HG02852 (cell line): ENCODE results near the gene COL18A1.
"Not testable (repeated sequence)": the region's sequence is repeated elsewhere in the genome, so short reads cannot be mapped to it uniquely, and the experiment has no call there.

Experiments
- ATAC-seq: cut with Tn5 transposase; IDR thresholded peaks from one replicate; pipeline ENCODE4 v1.9.1; 2021; ENCODE audit warnings: mild to moderate bottlenecking, moderate library complexity; ENCODE audit not compliant: unreplicated experiment

The COL18A1 gene

DNA sequence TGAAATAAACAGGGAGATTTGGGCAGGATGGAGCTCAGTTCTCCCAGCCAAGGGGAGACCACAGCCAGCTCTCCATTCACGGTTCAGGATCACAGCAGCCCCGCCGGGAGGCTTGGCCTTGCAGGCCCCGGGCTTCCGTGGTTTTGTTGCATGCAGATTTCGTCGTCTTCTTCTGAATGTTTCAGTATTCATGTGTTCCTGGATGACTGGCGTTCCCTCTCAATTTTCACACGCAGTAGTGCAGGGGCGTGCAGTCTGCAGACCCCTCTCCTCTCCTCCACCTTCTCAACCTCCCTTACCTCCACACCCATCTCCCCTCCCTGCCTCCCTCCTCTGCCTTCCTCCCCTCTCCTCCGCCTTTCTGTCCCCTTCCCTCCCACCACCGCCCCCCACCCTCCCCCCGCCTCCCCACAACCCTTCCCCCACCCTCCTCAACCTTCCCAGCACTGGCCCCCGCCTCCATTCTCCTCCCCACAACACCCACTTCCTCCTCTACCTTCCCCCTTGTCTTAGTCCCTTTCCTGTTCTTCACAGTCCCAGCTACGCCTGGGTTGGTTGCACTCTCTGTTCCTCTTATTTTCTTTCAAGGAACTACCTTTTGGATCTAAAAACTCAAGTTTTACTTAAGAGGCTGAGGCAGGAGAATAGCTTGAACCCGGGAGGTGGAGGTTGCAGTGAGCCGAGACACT lies 145.7 kb downstream of the COL18A1 start:
- ATAC-seq: peak; percentile 50

DNA sequence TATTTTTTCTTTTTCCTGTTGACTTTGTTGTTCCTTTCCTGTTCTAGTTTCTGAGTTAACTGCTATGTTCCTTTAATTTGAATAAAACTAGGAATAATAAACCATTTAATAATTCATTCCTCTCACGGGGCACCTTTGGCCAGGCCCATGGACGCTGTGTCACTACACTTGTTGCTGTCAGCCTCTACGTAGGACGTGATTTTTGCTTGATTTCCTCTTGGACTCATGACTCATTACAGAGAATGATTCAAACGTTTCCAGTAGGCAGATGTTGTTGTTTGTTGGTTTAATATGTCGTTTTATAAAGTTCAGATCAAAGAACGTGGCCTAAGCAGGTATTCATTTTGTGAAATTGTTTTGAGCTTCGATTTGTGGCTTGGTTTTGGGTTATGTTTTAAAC lies 146.4 kb downstream of the COL18A1 start:
- no peak for ATAC-seq

DNA sequence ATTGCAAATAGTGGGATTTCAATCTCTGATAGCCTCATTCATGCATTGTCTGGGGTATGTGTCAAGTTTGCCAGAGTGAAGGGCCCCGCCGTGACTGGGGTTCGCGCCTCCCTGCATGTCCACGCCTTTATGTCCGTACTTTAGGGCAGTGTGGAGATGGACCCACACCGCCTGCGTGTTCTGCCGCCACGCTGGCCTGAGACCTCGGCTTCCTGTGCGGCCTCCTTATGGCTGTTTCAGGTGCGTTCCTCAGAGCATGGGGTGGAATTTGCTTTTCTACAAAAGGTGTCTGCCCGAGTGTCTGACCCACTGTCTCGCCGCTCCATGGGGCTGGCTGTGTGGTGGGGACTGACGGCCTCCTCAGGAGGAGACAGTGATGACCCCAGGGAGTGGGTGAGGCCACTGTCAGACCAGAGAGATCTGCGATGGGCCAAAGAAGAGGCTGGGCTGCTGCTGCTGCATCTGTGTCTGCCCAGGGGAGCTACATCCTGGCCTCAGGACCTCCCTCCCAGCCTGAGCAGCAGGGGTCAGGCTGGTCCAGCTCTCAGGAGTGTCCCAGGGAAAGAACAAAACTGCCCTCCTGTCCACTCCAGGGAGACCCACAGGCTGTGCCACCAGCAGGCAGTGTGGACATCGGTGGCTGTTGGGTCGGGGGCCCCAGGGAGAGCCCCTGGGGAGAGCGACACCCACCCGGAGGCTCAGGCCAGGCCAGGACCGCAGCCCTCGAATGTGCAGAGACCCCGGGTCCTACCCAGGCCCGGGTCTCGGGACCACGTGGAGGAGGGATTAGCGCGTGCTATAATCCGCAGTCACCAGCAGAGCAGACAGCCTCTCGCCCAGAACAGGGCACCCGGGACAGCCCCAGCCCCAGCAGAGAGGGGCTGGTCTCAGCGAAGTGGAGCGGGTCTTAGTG lies 147.1 kb downstream of the COL18A1 start:
- no peak for ATAC-seq

DNA sequence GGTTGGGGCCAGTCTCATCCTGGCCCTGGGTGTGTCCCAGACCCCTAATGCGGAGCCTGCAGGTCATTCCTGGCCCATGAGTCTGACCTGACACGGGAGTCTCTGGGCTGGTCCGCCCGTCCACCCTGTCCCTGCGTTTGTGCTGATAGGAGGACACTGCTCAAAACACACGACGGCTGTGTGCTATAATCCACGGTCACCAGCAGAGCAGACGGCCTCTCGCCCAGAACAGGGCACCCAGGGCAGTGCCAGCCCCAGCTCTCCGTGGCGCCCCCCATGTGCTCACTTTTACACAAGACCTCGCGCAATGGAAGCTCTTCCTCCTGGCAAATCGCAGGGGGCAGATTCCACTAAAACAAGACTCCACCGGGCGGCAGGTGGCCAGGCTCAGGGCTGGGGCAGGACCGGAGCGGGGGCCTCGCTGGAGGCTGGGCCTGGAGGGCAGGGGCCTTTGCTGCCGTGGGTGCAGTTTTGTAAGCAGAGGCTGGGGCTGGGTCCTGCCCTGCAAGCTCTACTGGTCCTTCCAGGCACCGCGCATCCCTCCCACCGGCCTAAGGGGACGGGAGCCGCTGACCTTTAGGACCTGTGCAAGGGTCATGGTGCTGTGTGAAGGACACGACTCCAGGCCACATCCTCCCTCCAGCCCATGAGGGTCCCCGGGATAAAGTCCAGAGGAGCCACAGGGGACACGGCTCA lies 147.9 kb downstream of the COL18A1 start:
- no peak for ATAC-seq

DNA sequence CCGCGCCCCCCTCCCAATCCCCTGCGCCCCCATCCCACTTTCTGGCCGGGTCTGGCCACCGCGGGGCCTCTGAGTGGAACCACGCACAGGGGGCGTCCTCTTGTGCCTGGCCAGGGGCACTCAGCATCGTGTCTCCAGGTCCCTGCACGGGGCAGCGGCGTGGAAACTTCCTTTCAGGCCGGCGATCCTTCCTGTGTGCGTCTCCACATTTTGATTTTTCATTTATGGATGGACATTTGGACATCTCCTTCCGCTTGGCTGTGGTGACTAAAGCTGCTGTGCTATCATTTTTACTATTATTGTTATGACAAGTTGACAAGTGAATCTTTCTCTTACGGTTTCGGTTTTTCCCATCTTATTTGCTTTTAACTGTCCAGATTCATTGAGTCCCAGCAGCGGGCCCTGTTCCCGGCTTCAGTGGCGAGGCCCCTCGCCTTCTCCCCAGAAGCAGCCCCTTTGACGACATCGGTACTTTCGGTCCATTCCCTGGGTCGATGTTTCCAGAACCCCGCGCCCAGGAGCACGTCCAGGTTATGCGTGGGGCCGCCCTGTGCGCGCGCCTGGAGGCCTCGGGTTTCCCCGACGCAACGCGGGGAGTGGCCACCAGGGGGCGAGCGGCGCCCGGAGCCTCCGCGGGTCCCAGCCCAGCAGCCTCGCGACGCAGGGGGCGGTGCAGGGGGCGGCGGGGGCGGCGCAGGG lies 149.7 kb downstream of the COL18A1 start:
- ATAC-seq: peak; percentile 49

DNA sequence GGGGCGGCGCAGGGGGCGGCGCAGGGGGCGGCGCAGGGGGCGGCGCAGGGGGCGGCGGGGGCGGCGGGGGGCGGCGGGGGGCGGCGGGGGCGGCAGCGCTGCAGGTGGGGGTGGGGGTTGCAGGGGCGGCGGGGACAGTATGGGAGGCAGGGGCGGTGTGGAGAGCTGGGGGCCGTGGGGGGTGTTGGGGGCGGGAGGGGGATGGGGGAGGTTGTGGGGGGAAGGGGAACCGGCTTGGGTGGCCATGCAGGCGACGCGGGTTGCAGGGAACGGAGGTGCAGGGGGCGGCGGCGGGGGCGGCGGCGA lies 150.2 kb downstream of the COL18A1 start:
- ATAC-seq: no peak

DNA sequence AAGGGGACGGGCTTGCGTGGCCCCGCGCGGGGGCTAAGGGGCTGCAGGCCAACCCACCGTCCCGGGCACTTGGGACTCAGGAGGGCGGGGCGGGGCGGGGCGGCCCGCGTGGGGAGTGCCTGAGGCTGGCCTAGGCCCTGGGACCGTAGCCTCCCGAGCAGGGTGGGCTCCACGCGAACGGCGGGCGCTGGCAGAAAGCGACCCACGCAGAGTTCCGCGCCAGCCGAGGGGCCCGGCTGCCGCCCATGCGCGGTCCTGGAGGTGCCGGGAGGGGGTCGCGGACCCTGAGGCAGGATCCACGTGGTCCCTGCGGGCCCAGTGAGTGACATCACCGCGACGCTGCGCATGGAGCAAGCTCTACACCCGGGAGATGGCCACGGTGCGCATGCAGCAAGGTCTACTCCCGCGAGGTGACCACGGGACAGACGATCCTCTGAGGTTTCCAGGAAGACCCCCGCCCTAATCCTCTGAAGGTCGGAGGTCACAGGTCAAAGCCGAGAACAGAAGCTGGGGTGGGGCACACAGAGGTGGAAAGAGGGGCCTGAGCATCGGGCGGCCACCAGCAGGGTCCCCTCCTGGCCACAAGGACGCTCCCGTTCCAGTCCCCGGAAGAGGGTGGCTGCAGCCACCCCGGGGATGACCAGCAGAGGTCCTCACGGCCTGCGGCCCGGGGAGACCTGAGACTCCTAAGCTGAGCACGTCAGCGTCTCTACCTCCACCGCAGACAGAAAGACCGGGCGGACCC lies 150.8 kb downstream of the COL18A1 start:
- no peak for ATAC-seq

DNA sequence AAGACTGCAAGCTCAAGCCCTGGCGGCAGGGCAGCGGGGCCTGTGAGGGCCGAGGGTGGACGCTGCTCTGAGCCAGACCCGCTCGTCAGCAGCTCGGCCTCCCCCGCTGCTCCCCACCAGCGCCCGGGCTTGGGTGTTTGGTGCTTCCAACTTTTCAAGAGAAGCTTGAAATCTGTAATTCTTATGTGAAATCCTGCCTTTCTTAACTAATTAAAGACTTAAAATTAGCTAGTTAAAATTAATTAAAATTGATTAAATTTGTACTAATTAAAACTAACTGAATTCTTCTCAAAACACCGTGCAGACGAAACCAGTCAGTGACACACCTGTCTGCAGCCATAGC lies 151.3 kb downstream of the COL18A1 start:
- no peak for ATAC-seq

DNA sequence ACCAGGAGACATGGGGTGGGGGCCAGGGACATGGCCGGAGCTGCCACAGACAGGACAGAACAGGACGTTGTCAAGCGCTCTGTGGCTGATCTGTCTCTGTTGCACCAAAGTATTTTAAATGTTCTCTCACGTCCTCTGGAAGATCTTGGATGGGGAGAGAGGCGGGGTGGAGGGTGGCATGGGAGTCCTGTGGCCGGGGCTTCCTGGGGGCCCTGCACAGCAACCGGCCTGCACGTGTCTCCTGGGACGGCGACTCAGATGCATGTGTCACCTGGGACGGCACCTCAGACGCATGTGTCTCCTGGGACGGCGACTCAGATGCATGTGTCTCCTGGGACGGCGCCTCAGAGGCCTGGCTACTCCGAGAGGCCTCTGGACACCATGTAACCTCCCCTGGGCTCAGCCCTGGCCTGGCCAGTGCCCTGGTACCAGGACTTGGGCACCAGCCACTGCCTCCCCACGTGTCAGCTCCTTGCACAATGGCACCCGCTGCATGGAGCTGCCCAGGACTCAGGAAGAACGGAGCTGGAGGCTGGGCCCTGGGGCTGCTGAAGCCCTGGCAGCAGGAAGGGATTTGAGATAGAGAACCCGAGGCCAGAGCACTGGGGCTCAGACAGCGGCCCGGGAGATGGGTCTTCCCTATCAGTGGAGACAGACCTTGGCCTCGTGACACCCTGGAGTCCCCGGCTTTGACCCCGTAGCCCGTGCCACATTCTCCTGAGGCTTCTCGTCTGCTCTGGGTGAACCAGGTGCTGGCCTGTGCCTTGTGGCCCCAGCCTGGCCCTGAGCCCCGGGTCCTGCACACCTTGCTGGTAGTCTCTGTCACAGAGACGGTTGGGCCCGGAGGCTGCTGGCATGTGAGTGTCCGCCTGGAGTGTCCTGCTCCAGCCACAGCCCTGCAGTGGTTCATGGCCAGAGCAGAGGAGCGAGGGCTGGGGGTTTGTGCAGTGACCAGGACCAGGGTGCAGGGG lies 152.0 kb downstream of the COL18A1 start:
- ATAC-seq: no peak

DNA sequence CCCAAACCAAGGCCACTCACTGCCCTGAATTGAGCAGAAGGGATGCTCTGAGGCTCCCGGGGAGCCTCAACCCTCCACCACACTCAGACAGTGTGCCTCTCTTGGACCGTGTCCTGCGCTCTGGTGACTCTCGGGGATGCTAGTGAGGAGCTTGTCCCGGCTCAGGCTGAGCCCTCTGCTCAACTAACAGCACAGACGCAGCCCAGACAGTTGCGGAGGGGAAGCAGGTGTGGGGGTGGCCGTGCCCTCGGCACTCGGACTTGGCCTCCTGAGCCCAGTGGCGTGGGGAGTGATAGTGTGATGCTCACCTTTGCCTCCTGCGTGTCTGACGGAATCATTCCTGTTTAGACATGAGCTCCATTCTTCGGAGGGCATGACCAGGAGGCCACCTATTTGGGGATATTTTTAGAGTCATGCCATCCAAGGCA lies 152.7 kb downstream of the COL18A1 start:
- ATAC-seq: no peak

DNA sequence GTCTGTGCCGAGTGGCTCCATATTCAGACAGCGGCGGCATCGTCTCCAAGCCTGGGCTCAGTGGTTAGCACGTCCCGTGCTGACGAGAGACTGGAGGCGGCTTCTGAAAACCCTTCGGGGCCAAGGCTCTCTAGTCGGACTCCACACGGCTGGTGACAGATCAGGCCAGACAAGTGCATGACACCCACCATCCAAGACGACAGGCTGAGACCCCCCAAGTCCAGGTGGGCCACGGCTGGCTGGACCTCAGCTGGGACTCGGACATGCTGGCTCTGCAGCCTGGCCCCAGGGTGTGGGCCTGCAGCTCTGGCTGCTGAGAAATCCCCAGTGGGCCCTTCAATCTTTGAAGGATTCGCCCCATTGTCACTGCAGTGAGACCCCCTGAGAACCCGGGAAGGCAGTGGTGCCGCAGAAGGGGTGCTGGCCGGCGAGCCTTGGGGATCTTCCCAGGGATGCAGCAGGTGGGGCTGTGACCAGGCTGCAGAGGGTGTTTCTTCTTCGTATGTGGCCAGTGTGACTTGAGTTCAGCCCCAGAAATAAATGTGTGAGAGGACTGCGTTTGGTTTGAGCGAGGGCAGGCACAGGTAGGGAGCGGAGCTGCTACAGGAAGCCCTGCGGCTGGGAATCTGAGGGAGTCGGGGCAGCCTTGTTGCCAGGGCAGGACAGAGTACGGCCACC lies 153.2 kb downstream of the COL18A1 start:
- no peak for ATAC-seq

DNA sequence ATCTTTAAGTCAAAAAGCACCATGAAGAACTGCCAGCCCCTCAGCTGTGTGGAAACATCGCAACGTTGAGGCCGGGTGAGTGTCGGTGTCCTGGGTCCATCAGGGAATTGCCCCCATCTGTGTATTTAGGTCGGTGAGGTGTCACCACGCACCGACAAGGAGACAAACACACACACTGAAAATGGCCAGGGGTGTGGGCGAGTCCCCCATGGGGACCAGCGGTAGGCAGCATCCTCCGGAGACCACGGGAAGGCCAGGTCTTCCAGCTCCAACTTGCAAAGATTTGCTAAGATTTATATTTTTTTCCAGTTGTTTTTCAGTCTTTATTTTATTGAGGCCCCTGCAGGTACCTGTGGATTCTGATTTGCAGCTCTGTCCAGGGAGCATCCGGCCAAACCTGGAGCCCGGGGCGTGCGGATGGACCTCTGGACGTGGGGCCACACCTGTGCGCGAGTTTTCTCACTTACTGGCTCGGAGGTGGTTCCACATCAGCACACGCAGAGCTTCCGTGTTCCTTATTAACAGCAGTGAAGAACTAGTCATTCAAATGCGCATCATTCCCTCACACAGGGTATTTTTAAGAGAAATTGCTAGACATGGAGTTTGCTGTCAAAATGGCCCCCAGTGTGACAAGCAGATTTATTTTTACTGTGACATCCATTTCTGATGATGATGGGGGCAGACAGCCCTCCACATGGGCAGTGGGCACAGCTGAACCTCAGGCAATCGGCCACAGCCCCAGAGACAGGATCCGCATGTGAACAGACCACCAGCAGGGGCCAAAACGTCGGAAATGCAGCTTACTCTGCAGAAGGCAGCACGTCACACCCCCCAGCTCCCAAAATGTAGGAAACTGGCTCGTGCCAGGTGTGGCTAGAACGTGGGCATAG lies 154.5 kb downstream of the COL18A1 start:
- ATAC-seq: no peak

DNA sequence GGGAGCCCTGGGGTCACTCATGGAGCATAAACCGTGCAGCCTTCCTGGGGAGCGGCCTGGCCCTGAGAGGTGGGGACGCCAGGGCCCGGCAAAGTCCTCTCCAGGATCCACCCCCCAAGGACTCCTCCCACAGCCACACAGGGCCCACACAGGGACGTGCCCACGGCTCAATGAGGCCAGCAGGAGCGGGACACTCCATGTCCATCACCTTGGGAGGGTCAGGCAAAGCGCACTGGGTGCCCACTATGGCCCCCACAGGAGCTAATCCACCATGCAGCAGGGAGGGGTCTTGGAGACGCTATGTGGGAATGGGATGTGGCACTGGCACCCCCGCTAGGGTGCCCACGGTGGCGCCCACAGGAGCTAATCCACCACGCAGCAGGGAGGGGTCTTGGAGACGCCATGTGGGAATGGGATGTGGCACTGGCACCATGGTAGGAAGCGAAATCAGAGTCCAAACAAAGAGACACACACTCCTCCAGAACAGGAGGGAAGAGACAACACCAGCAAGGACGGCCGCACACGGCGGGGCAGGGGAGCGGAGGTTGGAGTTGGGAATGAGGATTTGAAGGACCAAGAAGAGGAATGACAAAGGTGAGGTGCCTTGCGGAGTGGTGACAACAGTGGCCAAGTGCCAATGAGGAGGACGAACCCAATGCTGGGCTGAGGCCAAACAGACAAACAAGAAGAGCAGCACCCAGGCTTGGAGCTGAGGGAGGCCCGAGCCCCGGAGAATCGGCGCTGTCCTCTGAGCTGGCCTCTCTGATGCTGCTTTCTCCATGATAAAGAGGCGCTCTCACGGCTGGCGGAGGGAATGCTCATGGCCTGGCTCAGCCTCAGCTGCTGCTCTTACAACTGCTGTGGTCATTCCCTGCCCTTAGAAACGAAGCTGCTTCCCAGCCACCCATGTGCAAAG lies 155.4 kb downstream of the COL18A1 start:
- no peak for ATAC-seq

DNA sequence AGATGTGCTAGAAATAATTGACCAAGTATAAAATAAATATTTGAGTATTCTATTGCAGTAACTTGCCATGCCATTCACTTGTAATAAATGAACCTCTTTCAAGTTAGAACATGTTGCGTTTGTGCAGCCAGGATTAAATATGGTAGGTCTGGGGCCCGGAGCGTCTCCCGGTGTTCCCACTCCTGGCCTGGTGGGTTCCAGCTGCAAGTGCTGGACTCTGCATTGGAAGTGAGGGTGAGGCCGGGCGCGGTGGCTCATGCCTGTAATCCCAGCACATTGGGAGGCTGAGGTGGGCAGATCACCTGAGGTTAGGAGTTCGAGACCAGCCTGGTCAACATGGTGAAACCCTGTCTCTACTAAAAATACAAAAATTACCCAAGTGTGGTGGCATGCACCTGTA lies 156.3 kb downstream of the COL18A1 start:
- not testable (repeated sequence) for ATAC-seq

DNA sequence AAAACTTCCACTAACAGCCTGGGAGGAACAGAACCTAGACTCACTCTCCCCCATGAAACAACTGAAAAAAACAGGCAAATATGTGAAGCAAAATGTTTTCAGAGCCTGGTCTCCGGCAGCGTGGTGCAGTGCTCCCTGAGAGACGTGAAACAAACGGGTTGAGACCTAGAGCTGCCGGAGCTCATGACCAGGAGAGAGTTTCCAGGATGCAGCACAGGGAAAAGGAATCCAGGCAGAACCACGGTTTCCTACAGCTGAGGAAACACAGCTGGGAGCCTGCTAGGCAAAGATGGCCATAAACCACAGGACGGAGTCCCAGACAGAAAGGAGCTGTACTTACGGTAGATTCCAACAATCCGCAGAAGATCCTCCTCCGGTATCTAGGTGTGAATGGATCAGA lies 157.4 kb downstream of the COL18A1 start:
- no peak for ATAC-seq

DNA sequence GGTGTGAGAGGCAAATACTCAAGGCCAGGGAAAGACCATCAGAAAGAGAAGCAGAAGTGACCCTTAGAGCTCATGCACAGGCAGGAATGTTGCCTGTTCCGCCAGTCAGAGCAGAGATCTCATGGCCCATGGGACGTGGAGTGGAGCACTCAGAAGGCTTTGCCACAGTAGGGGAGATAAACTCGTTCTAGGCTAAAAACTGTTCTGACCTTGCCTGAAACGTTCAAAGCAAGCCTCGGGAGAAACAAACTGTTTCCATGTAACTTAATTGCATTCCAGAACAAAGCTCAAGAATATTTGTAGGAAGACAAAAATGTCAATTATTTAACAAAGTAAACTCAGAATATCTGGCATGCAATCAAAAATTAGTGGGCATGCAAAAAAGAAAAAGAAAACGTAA lies 158.0 kb downstream of the COL18A1 start:
- no peak for ATAC-seq
